ENCODE results near the gene HAT1. TPM values are rescaled to one million over a fixed set of nuclear protein-coding genes. Genes with fewer than 3 reads are reported as not detected.

HAT1 gene, protein sequence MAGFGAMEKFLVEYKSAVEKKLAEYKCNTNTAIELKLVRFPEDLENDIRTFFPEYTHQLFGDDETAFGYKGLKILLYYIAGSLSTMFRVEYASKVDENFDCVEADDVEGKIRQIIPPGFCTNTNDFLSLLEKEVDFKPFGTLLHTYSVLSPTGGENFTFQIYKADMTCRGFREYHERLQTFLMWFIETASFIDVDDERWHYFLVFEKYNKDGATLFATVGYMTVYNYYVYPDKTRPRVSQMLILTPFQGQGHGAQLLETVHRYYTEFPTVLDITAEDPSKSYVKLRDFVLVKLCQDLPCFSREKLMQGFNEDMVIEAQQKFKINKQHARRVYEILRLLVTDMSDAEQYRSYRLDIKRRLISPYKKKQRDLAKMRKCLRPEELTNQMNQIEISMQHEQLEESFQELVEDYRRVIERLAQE
- total RNA-seq: 18.4 and 21.8 TPM in 2 replicates

DNA sequence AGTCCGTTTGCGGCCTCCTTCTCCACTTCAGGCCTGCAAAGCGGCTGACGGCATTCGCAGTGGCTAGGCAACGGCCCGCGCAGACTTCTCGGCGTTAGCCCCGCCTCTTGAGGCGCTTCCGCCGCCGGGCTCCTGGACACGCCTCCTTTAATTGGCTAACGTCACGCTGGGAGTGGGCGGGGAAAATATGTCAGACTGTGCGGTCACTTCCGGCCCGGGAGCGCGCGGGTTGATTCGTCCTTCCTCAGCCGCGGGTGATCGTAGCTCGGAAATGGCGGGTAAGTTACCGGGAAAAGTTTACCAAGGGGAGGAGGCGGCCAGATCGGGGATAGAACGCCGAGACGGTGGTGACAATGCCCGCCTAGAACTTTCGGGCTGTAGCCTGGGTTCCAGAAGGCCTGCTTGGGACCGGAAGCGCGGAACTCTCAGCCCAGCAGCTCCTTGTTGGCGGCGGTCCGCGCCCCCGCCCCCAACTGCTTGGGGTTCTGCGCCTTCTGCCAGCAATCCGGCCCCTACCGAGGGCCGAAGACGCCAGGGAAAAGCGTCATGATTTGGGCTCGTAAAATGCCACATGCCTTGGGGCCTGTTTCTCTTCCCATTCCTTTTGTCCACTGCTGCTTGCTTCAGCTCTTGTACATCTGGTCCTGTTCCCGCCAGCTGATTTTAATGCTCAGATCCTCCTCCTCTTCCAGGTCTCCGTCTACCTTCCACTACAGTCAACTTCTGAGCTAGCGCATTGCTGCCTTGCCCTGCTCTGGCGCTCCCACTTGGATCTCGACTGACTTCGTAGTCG, at the start of gene HAT1:
TSS of gene HAT1 (plus strand) at position 232 of the 793 bp plus-strand sequence. CDS start at position 272, 40 bp downstream.

DNA sequence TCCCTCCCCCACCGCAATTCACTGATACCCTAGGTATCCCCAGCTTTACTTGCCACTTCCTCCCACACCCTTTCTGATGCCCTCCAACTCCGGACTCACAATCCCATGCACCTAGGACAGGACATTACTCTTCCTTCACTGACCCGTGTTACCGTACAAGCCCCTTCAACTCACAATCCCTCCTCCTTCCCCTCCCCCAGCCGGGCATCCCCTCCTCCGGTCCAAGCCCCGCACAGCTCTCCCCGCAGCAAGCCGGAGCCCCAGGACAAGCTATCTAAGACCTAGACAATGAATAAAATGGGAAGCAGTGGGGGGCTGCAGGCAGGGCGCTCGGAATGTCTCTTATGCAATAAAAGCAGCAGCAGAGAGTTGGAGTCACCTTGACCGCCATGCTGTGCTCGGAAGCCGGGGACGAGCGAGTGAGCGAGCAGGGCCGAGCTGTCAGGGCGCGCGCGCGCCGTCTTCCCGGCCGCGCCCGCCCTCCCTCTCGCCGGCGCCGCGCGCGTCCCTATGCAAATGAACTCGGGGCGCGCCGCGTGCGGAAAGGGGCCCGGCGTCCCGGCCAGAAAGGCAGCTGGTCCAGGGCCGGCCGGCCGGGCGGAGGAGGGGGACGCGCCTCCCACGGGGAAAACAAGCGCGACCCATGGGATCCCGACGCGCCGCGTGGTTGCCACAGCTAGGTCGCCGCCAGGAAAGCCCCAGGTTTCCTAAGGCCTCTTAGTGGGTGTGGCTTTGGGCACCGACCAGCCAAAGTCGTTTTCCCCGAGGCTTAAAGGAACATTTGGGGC, 28.2 kb upstream of the HAT1 start, which contains the start of gene SLC25A12:
TSS of gene SLC25A12 (minus strand) at position 421 of the 788 bp plus-strand sequence. CDS start at position 391, 30 bp downstream.

DNA sequence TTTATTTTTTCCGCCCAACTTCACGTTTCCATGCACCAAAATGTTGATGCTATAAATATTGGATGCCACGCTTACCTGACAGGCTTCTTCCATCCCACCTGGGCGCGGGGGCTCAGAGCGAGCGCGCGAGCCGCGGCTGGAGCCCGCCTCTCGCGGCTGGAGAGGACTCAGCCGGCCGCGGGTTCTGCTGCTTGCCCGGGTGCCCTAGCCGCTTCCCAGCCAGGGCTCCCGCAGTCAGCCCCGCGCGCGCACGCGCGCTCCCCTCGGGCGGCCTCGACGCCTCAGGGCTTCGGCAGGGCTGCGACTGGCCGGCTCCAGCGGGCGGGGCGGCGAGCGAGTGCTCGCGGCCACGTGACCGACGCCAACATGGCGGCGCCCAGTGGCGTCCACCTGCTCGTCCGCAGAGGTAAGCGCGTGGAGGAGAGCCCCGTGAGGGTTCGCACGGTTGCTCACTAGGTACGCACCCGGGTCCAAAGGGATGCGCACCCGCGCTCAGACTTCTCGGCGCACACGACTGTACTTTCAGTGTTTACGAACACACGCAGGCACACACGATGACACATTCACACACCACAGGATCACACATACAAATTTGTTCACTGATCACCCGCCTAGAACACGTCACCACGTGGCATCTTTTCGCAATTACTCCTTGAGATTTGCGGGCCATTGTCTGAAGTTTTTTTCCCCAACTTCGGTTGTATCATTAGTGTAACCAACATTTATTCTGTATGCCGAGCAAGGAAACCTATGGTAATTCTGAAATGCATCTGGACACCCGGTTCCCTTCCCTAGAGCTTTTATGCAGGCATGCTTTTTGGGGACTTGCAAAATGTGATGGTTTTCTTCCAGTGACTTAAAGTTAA, 77.6 kb downstream of the HAT1 start, which contains the start of gene METAP1D:
TSS of gene METAP1D (plus strand) at position 350 of the 866 bp plus-strand sequence. CDS start at position 367, 17 bp downstream.

Other genes starting within 250 kb of the HAT1 start
- gene DYNC1I2, start 235.0 kb upstream of the HAT1 start, total RNA-seq: 106 and 121 TPM in 2 replicates
- gene SLC25A12, start 28.2 kb upstream of the HAT1 start, total RNA-seq: 17.5 and 21.6 TPM in 2 replicates
- gene METAP1D, start 77.5 kb downstream of the HAT1 start, total RNA-seq: 4.9 and 5.2 TPM in 2 replicates
- gene DLX1, start 163.0 kb downstream of the HAT1 start, total RNA-seq: 1.4 TPM in 2 replicates
- 0.09 and 0.32 TPM in 2 replicates for gene DLX2, start 180.4 kb downstream of the HAT1 start, total RNA-seq